Measurements from ENCODE around the gene FSD1. TPM values are rescaled to one million over a fixed set of nuclear protein-coding genes. Genes with fewer than 3 reads are reported as not detected.

The FSD1 gene
- total and polyA plus RNA-seq, 10 of the 15 experiments (the other 5 are each of a cell fraction or from before 2014, with no cell fraction given), result 0.15 to 5.1 (median 4.0) TPM; not detected in 1

DNA sequence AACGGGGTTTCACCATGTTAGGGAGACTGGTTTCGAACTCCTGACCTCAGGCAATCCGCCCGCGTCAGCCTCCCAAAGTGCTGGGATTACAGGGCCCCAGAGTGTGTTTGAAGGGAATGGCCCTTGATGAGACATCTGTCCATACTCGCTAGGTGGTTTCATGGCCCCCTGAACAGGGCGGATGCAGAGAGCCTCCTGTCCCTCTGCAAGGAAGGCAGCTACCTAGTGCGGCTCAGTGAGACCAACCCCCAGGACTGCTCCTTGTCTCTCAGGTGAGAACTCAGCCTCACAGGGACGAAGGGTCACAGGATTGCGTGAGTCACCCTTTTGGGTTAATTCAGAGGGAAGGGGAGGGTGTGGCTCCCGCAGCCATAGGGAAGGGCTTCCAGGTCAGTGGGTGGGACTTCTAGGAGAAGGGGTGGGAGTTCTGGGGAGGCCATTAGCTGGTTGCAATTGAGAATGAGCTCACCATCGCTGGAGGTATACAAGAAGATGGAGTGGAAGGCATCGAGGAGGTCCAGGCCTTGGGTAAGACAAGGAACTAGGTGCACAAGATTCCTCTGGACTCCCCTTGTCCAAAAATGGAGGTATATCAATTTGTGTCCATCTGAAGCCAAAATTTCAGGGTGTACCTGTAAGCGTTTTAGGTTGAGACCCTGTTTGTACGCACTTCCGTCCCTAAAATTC lies 16.2 kb upstream of the FSD1 start:
- H4K20me1 ChIP-seq (ENCODE audit: control insufficient read depth, insufficient read depth), result no peaks in the 10 kb centered on the region
- RAD21 ChIA-PET (ENCODE audit: unreplicated experiment), result no interaction called here
- 67% methylated on average over 16 of the region's 16 CpGs for WGBS (ENCODE audit: insufficient coverage, insufficient replicate concordance, low lambda C conversion rate, missing lambda C conversion rate)
- FAIRE-seq, result no peak
- H3K4me1 ChIP-seq (ENCODE audit: control insufficient read depth, insufficient read depth, low read length), result no peaks in the 10 kb centered on the region
- in situ Hi-C loops (cut with MboI), result no loop called here
- no peaks in the 10 kb centered on the region for H3K36me3 ChIP-seq (ENCODE audit: control insufficient read depth in 2 of 2, insufficient read depth in 2 of 2, low read length in 1 of 2)
- H3K79me2 ChIP-seq (ENCODE audit: control insufficient read depth, insufficient read depth, low read length), result no peaks in the 10 kb centered on the region
- SMC1A ChIA-PET (ENCODE audit: uncharacterized antibody, unreplicated experiment), result no interaction called here
- POLR2A ChIA-PET, result no interaction called here
- no peak for ATAC-seq
- CTCF ChIA-PET, result no interaction called here
- H2AFZ ChIP-seq (ENCODE audit: control insufficient read depth, low read depth, low read length), result no peak overlapping the region
- H3K27me3 ChIP-seq (replicated peaks in 1 of 2; ENCODE audit: control insufficient read depth in 2 of 2, insufficient read depth in 2 of 2, low read length in 1 of 2), result no peaks in the 10 kb centered on the region
- no peak overlapping the region for H3K4me3 ChIP-seq
- H3K4me2 ChIP-seq (ENCODE audit: control insufficient read depth, insufficient read depth), result no peak overlapping the region
- no peaks in the 10 kb centered on the region for H3K9me3 ChIP-seq (replicated peaks; ENCODE audit: control insufficient read depth, insufficient read depth, low read length)
- H3K27ac ChIP-seq (ENCODE audit: control insufficient read depth, insufficient read depth), result no peak overlapping the region
- no peak for DNase-seq (ENCODE audit: low read depth, low spot score)
- intact Hi-C loops (cut with micrococcal nuclease; ENCODE audit: unreplicated experiment), result no loop called here
- H3K9ac ChIP-seq (ENCODE audit: control insufficient read depth, insufficient read depth, low read length), result no peak overlapping the region
- no TSS peak for BruUV-seq (replicated peaks)
- no peak for TF ChIP-seq IKZF2 (IDR thresholded peaks at IDR 0.05)
- TF ChIP-seq, protein P1, sequence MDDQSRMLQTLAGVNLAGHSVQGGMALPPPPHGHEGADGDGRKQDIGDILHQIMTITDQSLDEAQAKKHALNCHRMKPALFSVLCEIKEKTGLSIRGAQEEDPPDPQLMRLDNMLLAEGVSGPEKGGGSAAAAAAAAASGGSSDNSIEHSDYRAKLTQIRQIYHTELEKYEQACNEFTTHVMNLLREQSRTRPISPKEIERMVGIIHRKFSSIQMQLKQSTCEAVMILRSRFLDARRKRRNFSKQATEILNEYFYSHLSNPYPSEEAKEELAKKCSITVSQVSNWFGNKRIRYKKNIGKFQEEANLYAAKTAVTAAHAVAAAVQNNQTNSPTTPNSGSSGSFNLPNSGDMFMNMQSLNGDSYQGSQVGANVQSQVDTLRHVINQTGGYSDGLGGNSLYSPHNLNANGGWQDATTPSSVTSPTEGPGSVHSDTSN (IDR thresholded peaks at IDR 0.05; ENCODE audit: insufficient replicate concordance, low read depth, low read length), result no peak
- TF ChIP-seq, protein P2, sequence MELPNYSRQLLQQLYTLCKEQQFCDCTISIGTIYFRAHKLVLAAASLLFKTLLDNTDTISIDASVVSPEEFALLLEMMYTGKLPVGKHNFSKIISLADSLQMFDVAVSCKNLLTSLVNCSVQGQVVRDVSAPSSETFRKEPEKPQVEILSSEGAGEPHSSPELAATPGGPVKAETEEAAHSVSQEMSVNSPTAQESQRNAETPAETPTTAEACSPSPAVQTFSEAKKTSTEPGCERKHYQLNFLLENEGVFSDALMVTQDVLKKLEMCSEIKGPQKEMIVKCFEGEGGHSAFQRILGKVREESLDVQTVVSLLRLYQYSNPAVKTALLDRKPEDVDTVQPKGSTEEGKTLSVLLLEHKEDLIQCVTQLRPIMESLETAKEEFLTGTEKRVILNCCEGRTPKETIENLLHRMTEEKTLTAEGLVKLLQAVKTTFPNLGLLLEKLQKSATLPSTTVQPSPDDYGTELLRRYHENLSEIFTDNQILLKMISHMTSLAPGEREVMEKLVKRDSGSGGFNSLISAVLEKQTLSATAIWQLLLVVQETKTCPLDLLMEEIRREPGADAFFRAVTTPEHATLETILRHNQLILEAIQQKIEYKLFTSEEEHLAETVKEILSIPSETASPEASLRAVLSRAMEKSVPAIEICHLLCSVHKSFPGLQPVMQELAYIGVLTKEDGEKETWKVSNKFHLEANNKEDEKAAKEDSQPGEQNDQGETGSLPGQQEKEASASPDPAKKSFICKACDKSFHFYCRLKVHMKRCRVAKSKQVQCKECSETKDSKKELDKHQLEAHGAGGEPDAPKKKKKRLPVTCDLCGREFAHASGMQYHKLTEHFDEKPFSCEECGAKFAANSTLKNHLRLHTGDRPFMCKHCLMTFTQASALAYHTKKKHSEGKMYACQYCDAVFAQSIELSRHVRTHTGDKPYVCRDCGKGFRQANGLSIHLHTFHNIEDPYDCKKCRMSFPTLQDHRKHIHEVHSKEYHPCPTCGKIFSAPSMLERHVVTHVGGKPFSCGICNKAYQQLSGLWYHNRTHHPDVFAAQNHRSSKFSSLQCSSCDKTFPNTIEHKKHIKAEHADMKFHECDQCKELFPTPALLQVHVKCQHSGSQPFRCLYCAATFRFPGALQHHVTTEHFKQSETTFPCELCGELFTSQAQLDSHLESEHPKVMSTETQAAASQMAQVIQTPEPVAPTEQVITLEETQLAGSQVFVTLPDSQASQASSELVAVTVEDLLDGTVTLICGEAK (IDR thresholded peaks at IDR 0.05; ENCODE audit: borderline replicate concordance), result no peak
- TF ChIP-seq, protein P3, sequence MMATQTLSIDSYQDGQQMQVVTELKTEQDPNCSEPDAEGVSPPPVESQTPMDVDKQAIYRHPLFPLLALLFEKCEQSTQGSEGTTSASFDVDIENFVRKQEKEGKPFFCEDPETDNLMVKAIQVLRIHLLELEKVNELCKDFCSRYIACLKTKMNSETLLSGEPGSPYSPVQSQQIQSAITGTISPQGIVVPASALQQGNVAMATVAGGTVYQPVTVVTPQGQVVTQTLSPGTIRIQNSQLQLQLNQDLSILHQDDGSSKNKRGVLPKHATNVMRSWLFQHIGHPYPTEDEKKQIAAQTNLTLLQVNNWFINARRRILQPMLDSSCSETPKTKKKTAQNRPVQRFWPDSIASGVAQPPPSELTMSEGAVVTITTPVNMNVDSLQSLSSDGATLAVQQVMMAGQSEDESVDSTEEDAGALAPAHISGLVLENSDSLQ (IDR thresholded peaks at IDR 0.05), result no peak
- no peak for TF ChIP-seq SIX5 (IDR thresholded peaks at IDR 0.05; ENCODE audit: low read depth, low read length, severe bottlenecking)
- TF ChIP-seq SIN3A (IDR thresholded peaks at IDR 0.05; ENCODE audit: low read depth, low read length), result no peak
- no peak for TF ChIP-seq RAD51 (IDR thresholded peaks at IDR 0.05)
- TF ChIP-seq CHD4 (IDR thresholded peaks at IDR 0.05), result no peak
- TF ChIP-seq, protein P4, sequence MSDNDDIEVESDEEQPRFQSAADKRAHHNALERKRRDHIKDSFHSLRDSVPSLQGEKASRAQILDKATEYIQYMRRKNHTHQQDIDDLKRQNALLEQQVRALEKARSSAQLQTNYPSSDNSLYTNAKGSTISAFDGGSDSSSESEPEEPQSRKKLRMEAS (IDR thresholded peaks at IDR 0.05; ENCODE audit: low read depth, low read length), result no peak
- TF ChIP-seq SMARCA5 (IDR thresholded peaks at IDR 0.05), result no peak
- TF ChIP-seq, protein P5, sequence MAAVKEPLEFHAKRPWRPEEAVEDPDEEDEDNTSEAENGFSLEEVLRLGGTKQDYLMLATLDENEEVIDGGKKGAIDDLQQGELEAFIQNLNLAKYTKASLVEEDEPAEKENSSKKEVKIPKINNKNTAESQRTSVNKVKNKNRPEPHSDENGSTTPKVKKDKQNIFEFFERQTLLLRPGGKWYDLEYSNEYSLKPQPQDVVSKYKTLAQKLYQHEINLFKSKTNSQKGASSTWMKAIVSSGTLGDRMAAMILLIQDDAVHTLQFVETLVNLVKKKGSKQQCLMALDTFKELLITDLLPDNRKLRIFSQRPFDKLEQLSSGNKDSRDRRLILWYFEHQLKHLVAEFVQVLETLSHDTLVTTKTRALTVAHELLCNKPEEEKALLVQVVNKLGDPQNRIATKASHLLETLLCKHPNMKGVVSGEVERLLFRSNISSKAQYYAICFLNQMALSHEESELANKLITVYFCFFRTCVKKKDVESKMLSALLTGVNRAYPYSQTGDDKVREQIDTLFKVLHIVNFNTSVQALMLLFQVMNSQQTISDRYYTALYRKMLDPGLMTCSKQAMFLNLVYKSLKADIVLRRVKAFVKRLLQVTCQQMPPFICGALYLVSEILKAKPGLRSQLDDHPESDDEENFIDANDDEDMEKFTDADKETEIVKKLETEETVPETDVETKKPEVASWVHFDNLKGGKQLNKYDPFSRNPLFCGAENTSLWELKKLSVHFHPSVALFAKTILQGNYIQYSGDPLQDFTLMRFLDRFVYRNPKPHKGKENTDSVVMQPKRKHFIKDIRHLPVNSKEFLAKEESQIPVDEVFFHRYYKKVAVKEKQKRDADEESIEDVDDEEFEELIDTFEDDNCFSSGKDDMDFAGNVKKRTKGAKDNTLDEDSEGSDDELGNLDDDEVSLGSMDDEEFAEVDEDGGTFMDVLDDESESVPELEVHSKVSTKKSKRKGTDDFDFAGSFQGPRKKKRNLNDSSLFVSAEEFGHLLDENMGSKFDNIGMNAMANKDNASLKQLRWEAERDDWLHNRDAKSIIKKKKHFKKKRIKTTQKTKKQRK (IDR thresholded peaks at IDR 0.05; ENCODE audit: low read depth, low read length), result no peak
- TF ChIP-seq FOS (IDR thresholded peaks at IDR 0.05; ENCODE audit: borderline replicate concordance, extremely low read depth, insufficient read length), result no peak
- TF ChIP-seq STAT3 (IDR thresholded peaks at IDR 0.05; ENCODE audit: low read depth, low read length), result no peak
- no peak for TF ChIP-seq EZH2 (IDR thresholded peaks at IDR 0.05; ENCODE audit: borderline replicate concordance, control insufficient read depth, low read depth, low read length)
